NCI-H345 treated with DMSO at 0.1 percent for 48 hours (cell line): Measurements from ENCODE around the gene POP5.
"Not testable (repeated sequence)": the region's sequence is repeated elsewhere in the genome, so short reads cannot be mapped to it uniquely, and the experiment has no call there.

Experiments used
- DNase-seq: peaks from one replicate; lab custom pipeline; 2025; ENCODE audit not compliant: unreplicated experiment; lab: John Stamatoyannopoulos, UW

POP5 gene

DNA sequence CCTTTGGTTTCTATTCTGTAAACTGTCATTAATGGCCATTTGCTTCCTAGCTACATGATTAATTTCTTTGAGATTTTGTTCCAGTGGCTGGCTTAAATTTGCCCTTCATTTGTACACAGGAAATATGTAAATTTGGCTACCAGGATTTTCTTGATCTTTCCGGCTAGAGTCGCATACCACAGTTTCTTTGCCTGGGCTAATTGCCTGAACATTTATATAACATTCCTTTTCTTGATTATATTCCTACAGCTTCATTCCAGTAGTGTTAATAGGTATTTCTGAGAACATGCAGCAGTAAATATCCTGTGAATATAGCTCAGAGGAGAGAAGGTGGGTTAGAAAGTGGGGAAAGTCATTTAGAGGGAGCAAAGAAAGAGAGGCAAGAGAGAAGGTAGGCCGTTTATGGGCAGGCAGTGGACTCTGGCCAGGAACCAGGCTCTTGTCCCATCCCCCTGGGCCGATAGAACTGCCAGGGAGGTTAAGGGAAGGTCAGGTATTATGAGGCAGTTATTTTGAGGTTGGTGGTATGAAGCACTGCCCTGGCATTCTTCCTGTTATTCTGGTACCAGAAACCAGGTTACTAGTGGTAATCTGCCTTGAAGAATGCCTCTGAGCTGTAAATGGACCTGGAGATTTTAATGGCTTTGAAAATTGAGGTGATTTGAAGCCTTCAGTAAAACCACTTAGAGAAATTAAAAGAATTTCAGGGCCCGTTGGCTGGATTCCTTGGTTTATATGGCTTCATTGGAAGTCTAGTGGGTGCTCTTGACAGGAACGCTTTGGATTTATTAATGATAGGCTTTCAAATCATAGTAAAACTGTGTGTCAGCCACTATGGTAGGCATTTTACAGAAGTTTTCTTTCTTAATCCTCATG, 42.7 kb downstream of the POP5 start:
- DNase-seq = no peak

DNA sequence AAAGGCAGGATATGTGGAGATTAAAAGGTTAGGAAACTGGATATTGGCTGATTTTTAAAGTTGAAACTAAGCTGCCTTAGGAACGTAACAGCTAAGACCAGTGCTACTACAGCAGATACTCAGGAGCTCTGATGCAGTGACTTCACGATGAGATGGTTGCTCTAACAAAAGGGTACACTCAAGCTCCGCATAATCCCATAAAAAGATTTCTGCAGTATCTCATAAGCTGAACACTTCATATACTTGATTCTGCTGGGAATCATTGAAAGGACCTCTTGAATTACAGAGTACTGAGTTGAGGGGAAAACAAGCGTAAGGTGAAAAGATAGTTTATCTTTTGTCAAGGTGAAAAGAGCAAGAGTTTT, 43.4 kb downstream of the POP5 start:
- DNase-seq = no peak

DNA sequence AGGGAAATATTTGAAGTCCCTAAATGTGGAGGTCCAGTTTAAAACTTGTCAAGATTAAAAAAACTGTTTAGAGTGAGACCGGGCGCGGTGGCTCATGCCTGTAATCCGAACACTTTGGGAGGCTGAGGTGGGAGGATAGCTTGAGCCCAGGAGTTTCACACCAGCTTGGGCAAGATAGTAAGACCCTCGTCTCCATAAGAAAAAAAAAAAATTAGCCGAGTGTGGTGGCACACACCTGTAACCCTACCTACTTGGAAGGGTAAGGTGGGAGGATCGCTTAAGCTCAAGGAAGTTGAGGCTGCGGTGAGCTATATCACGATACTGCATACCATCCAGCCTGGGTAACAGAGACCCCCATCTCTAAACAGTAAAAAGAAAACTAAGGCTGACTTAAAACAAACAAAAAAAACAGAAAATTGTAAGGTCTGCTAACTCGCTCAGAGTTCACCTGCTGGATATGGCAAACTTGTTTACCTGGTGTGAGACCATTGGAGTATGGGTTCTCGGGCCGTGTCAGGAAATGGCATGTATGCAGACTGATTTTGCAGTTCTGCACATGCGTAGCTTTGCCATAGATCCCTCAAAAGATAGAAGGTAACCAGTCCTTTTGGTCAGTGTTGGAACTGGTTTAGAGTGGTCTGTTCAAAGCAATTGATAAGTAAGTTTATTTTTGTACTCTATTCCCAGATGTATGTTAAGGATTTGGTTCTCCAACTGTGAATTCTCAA, 45.0 kb downstream of the POP5 start:
- no peak for DNase-seq

DNA sequence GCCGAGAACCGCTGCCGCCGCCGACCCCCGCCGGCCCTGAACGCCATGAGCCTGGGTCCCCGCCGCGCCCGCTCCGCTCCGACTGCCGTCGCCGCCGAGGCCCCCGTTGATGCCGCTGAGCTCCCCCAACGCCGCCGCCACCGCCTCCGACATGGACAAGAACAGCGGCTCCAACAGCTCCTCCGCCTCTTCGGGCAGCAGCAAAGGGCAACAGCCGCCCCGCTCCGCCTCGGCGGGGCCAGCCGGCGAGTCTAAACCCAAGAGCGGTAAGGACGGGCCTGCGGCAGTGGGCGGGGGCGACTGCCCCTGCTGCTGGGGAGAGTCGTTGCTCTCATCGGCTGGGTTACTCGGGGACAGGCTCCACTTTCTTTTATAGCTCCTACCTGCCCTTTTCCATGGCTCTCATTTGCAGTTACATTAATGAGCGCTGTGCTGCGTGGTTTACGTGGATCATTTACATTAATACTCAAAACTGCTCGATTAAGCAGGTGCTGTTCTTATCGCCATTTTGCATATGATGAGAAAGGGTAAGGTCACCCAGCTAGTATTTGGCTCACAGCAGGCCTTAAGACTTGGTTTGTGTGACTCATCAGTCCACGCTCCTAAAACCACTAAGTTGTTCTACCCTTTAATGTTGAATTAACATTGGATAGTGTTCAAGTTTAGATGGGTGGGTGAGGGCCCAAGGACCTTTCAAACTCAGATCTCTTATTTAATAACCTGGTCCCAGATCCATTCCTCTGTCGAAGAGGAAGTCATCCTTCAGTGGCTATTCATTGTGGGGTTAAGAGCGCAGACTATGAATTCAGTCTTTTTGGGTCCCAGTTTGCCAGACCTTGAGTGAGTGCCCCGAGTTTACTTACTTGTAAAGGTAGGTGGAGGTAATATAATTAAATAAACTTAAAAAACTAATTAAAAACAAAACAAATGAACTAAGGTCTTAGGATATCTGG, 46.2 kb downstream of the POP5 start:
- DNase-seq = no peak

DNA sequence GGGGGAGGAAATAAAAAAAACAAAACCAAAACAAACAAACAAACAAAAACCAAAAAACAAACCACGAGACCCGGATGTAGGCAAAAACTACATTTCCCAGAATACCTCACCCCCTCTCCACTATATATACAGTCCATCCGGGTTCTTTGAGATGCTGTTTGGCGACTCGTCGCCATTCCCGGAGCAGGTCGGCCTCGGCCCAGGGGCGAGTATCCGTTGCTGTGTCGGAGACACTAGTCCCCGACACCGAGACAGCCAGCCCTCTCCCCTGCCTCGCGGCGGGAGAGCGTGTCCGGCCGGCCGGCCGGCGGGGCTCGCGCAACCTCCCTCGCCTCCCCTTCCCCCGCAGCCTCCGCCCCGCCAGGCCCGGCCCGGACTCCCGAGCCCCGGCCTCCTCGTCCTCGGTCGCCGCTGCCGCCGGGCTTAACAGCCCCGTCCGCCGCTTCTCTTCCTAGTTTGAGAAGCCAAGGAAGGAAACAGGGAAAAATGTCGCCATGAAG, 46.9 kb downstream of the POP5 start, which contains the start of gene RNF10:
RNF10 (plus strand) TSS at position 154 of the 500 bp plus-strand sequence. CDS start 456 bp downstream, outside the sequence.
- peak; percentile 91 for DNase-seq

DNA sequence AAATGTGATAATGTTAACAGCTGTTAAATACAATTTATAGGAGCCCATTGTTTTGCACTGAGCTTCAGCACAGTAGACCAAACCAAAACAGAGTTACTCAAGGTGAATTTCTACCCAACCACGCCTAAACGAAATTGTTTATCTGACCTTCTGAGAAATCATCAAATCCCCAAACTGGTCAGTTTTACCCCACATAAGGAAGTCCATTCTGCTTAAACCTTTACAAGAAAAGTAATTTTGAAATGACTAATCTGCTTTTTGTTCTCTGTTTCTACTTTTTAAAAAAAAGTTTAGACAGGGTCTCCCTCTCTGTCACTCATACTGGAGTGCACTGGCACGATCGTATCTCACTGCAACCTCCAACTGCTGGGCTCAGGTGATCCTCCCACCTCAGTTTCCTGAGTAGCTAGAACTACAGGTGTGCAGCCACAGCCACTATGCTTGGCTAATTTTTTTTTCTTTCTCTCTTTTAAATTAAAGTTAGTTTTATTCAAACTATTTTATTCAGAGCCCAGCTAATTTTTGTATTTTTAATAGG, 48.4 kb downstream of the POP5 start:
- DNase-seq = no peak

DNA sequence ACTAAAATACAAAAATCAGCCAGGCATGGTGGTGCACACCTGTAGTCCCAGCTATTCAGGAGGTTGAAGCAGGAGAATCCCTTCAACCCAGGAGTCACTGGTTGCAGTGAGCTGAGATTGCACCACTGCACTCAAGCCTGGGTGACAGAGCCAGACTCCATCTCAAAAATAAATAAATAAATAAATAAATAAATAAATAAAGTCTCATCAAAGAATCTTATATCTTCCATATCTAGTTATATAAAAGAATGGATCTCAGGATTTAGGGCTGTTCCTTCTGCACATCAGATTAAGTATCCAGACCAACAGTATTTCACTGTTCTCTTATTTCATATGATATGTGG, 50.8 kb downstream of the POP5 start:
- not testable (repeated sequence) for DNase-seq

DNA sequence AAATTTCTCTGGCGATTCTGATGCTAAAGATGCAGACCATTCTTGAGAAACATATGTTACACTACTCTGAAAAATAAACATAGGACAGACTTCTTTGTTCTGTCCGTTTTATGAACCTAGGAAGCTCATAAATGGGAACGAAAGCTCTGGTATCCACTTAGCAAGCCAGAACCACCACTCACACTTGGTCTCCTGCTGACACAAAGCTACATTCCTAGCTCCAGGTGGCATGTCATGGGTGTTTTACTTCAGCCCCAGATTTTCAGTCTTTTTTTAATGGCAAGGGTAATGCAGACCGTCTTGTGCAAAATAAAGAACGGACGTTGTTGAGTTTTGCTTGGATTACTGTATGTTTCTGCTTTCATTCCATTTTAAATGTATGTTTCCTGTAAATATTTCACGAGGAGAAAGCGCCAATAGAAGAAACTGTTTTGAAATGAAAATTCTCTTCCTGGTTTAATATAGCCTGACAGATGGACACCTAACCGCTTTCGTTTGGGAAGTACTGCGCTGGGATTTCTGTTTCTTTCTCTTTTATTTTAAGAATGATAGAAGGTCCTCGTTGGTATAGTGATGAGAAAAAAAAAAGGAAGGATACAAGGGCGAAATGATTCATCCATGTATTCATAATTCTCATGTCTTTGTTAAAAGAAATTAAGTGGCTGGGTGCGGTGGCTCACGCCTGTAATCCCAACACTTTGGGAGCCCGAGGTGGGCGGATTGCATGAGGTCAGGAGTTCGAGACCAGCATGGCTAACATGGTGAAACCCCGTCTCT, 51.4 kb downstream of the POP5 start:
- peak; percentile 38 for DNase-seq

DNA sequence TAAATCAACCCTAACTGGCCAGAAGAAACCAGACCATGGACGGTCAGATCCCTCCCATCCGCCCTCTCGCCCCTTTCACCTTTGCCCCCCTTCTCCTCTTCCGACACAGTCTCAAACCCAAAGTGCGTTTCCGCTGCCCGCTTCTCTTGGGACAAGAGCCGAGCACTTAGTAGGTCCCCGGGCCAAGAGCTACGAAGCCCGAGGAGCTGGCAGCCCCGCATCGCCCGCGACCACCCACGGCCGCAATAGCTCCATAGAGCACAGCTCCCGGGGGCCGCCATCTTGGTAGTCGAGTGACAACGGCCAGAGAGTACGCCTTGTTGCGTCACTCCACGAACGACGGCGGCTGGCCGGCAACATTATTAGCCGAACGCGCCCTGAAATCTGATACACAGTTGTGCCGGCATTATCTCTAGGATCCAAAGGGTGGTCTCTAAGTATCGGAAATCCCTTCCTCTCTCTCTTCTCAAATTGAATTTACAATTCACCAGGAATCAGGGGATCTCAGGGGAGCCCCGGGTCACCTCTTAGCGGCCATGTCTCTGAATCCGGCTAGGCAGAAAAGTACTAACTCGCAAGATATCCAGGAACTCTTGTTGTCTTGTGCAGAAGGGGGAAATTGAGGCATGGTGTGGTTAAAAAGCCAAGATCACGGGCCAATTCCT, 52.2 kb downstream of the POP5 start, which contains the start of gene COQ5:
COQ5 (minus strand) TSS at position 298 of the 665 bp plus-strand sequence; CDS start at position 281, 17 bp downstream.
- peak; percentile 83 for DNase-seq
